Left lung (tissue), 10 donors: ENCODE results near the gene UBQLN4. TPM values are rescaled to one million over a fixed set of nuclear protein-coding genes. Genes with fewer than 3 reads are reported as not detected.

ENCODE experiments used
- ATAC-seq: fragments of 200-7000 bp; cut with Tn5 transposase; one replicate; pipeline ENCODE4 v1.9.1; 2020; ENCODE audit warnings: moderate library complexity
- DNase-seq, 4 donors: peaks; one replicate each; pipeline ENCODE4 v3.0.0-alpha.2; 2013 to 2020
- H3K27ac ChIP-seq, 2 donors: fragments of 200-600 bp; sonication (generic) in 1 of 2; one replicate each; pipeline versions ENCODE4 v1.5.0 to v1.8.0; 2020 to 2021
- H3K27me3 ChIP-seq, 2 donors: fragments of 200-600 bp; sonication (generic) in 1 of 2; one replicate each; pipeline versions ENCODE4 v1.5.0 to v1.8.0; 2020 to 2021
- H3K36me3 ChIP-seq, 2 donors: fragments of 200-600 bp; sonication (generic) in 1 of 2; one replicate each; pipeline versions ENCODE4 v1.5.0 to v1.8.0; 2020 to 2021
- H3K4me1 ChIP-seq, 2 donors: fragments of 200-600 bp; one replicate each; pipeline ENCODE4 v1.8.0; 2021
- H3K4me3 ChIP-seq, 2 donors: fragments of 200-600 bp; sonication (generic) in 1 of 2; one replicate each; pipeline versions ENCODE4 v1.5.0 to v1.8.0; 2020 to 2021; ENCODE audit warnings: mild to moderate bottlenecking in 1 of 2
- H3K9me3 ChIP-seq, 2 donors: fragments of 200-600 bp; sonication (generic) in 1 of 2; one replicate each; pipeline versions ENCODE4 v1.5.0 to v1.8.0; 2020 to 2021
- CTCF ChIP-seq, 2 donors: fragments of 200-600 bp; sonication (generic) in 1 of 2; IDR thresholded peaks; one replicate each; pipeline versions ENCODE4 v1.5.0 to v1.8.0; 2021; ENCODE audit warnings: antibody characterized with exemption in 2 of 2
- intact Hi-C, 2 donors: fragments of 100-400 bp; cut with DNase I; formaldehyde crosslinking; loops; one replicate each; pipeline versions ENCODE4 v1.11.2 to v1.14.2; 2022
- polyA plus RNA-seq, 6 donors: library from polyadenylated mRNA; unstranded; fragments of 120-200 nt; gene quantifications; one replicate each; pipeline ENCODE4 v1.2.1, GENCODE V29; 2013; ENCODE audit not compliant: insufficient read length in 6 of 6
- total RNA-seq, 2 donors: library from RNA; stranded (reverse); fragmentation: NEBNext Ultra II Directional; extraction: Animal tissue kit (Norgen Biotek cat#: 25700); gene quantifications; one replicate each; pipeline ENCODE4 v1.2.1, GENCODE V29; 2021
- donor health status: DM: no; HTN: yes; CAD: no.
- donor health status: DM: no; HTN: no; CAD: no.

Gene UBQLN4
- total and polyA plus RNA-seq, 8 donors: 28.7 to 71.8 (median 62.0) TPM

GRCh38 chr1:155999964-156000363, 53.6 kb downstream of the UBQLN4 start:
- H3K4me1 ChIP-seq: peaks cover 0 to 7% of the 10 kb centered on the region in 2 donors
- H3K27ac ChIP-seq: no peak overlapping the region
- no peaks in the 10 kb centered on the region for H3K9me3 ChIP-seq
- no peak for DNase-seq
- no peak overlapping the region for H3K4me3 ChIP-seq
- TF ChIP-seq CTCF (IDR thresholded peaks at IDR 0.05): no peak
- H3K27me3 ChIP-seq: no peaks in the 10 kb centered on the region
- intact Hi-C loops: no loop called here
- ATAC-seq: no peak
- H3K36me3 ChIP-seq: no peaks in the 10 kb centered on the region

- Histone ChIP-seq H3K27ac (no peak overlapping the region), H3K9me3 (no peaks in the 10 kb centered on the region), H3K36me3 (no peaks in the 10 kb centered on the region), H3K4me3 (no peak overlapping the region), H3K4me1 (peaks cover 0 to 10% of the 10 kb centered on the region in 2 donors), H3K27me3 (no peaks in the 10 kb centered on the region)
- no peak for TF ChIP-seq CTCF (IDR thresholded peaks at IDR 0.05)
- ATAC-seq (no peak), DNase-seq (no peak)
- intact Hi-C loops: no loop called here
Observed at GRCh38 chr1:155996166-155996565, 57.4 kb downstream of the UBQLN4 start.

GRCh38 chr1:155993595-155993994, 60.0 kb downstream of the UBQLN4 start:
- H3K4me1 ChIP-seq: peaks cover 5 to 36% of the 10 kb centered on the region in 2 donors
- no peak overlapping the region for H3K4me3 ChIP-seq
- no peaks in the 10 kb centered on the region for H3K27me3 ChIP-seq
- H3K36me3 ChIP-seq: no peaks in the 10 kb centered on the region
- no peaks in the 10 kb centered on the region for H3K9me3 ChIP-seq
- no peak for TF ChIP-seq CTCF (IDR thresholded peaks at IDR 0.05)
- intact Hi-C loops: no loop called here
- DNase-seq (peak in 1 of 4 donors; percentile 62), ATAC-seq (peak; percentile 79)
- H3K27ac ChIP-seq: peak overlapping the region in 1 of 2 donors; percentile 48

GRCh38 chr1:155990005-155990739, 63.4 kb downstream of the UBQLN4 start:
- Histone ChIP-seq H3K27ac (peak overlapping the region; percentile 35 to 88), H3K27me3 (no peaks in the 10 kb centered on the region), H3K36me3 (no peaks in the 10 kb centered on the region), H3K4me1 (peaks cover 5 to 42% of the 10 kb centered on the region in 2 donors), H3K4me3 (peak overlapping the region in 1 of 2 donors; percentile 35), H3K9me3 (no peaks in the 10 kb centered on the region)
- DNase-seq (no peak), ATAC-seq (peak; percentile 14)
- TF ChIP-seq CTCF (IDR thresholded peaks at IDR 0.05): no peak
- intact Hi-C loops: no loop called here

- Histone ChIP-seq H3K9me3 (no peaks in the 10 kb centered on the region), H3K27ac (peak overlapping the region; percentile 3 to 88), H3K36me3 (no peaks in the 10 kb centered on the region), H3K4me3 (peak overlapping the region; percentile 2 to 35), H3K27me3 (no peaks in the 10 kb centered on the region), H3K4me1 (peaks cover 6 to 45% of the 10 kb centered on the region in 2 donors)
- TF ChIP-seq CTCF (IDR thresholded peaks at IDR 0.05): peak; percentile 95 to 100
- peak; percentile 86 for ATAC-seq
- DNase-seq: peak in 3 of 4 donors; percentile 81 to 91 (median 82)
- intact Hi-C loops: loop anchor here in 1 of 2 donors (5.0 kb wide), 1 partner anchor 52 kb away; no protein-coding TSS in a partner anchor
Observed at GRCh38 chr1:155989242-155990004, 64.2 kb downstream of the UBQLN4 start.
